GM12874 (cell line): ENCODE data around the gene PACRG.

Source experiments
- TF ChIP-seq, protein P1 (sequence below): IDR thresholded peaks from 2 replicates; pipeline ENCODE4 v1.5.1; 2011; ENCODE audit warnings: low read depth, mild to moderate bottlenecking, control low read depth, low read length, moderate library complexity; ENCODE audit not compliant: insufficient read depth

The PACRG gene

DNA sequence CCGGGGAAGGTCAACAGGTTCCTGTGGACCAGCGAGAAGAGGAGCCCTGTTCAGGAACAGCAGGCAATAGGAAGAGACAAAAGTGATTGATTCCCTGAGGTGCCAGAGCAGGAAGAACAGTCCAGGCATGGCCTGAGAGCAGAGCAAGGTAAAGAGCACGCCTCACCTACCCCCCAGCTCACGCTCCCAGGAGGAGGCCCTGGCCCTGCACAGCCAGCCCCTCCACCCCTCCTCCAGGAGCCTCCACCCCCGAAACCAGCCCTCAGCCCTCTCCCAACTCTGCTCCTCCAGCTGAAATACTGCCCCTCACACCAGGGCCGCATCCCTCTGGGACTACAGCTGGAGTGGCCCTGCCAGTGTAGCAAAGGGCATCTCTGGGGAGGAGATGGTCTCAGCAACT is 504.9 kb downstream of the PACRG start:
- TF ChIP-seq, protein P1, sequence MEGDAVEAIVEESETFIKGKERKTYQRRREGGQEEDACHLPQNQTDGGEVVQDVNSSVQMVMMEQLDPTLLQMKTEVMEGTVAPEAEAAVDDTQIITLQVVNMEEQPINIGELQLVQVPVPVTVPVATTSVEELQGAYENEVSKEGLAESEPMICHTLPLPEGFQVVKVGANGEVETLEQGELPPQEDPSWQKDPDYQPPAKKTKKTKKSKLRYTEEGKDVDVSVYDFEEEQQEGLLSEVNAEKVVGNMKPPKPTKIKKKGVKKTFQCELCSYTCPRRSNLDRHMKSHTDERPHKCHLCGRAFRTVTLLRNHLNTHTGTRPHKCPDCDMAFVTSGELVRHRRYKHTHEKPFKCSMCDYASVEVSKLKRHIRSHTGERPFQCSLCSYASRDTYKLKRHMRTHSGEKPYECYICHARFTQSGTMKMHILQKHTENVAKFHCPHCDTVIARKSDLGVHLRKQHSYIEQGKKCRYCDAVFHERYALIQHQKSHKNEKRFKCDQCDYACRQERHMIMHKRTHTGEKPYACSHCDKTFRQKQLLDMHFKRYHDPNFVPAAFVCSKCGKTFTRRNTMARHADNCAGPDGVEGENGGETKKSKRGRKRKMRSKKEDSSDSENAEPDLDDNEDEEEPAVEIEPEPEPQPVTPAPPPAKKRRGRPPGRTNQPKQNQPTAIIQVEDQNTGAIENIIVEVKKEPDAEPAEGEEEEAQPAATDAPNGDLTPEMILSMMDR = no peak

DNA sequence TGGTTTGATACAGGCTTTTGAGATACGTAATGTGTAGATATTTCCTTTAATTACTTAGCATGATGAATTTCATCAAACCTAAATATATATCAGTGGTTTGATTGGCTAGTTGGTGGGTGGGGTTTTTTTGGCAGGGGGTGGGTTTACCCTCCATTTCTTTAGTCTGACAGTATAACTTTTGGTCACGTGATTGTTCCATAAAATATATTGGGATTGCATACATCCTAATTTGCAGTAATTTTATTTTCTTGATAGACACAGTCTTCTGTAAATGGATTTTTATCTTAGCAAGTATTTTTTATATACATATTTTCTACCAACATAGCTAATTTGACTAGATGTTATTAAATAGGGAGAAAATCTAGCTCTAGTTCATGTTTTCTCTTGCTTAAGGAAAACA is 509.3 kb downstream of the PACRG start:
- TF ChIP-seq, protein P1 = no peak

DNA sequence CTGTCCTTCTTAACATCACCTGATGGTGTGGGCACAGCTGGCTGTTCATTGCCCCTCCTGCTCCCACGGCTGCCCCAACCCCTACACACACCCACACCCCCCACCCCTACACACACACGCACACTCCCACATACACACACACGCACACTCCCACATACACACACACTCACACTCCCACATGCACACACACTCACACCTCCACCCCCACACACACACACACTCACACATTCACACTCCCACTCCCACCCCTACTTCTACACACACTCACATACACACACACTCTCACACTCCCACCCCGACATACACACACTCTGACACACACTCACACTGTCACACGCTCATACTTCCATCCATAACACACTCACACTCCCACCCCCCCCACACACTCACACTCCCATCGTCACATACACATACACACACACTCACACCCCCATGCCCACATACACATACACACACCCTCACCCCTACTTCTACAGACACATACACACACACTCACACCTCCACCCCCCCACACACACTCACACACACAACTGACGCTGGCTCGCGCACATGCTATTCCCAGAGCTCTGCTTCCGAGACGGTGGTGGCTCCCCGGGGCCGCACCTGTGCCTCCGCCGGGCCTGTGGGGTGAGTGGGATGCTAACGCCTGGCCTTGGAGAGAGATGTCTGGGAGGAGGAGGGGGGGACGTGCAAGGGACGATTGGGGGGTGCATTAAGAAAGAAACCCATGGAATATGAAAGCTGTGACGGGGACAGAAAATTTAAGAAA is 512.0 kb downstream of the PACRG start:
- TF ChIP-seq, protein P1 = no peak

DNA sequence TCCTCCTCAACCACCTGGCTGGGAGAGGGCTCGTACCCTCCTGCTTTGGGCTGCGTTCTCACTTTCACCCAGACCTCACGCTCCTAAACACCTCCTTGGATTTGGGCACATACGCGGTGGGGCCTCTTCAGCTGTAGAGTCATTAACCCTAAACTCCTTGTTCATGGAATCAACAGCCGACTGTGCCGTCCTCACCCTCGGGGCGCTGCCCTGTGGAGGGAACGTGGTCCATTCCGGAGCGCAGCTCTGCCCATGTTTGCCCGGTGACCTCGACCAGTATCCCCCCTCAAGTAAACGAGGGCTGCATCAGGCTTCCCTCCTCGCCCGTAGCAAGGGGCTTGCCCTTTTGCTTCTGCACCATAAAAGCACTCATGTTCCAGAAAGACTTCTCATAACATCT is 512.8 kb downstream of the PACRG start:
- TF ChIP-seq, protein P1 = no peak

DNA sequence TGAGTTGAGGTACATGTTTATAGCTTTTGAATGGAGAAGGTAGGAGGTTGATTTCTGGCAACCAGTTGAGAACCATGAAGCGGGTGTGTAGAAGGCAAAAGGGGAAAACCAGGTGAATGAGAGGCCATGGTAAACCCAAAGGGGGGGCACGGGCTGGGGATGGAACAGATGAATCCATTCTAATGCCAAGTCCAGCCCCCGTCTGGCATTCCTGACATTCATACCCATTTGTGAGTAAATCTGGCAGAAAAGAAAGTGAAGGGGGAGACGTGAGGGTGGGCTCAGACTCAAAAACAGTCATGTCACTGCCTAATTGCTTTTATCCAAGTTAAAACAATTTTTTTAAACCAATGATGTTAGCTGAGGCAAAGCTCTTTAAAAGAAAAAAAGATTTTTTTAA is 513.9 kb downstream of the PACRG start:
- TF ChIP-seq, protein P1 = no peak

DNA sequence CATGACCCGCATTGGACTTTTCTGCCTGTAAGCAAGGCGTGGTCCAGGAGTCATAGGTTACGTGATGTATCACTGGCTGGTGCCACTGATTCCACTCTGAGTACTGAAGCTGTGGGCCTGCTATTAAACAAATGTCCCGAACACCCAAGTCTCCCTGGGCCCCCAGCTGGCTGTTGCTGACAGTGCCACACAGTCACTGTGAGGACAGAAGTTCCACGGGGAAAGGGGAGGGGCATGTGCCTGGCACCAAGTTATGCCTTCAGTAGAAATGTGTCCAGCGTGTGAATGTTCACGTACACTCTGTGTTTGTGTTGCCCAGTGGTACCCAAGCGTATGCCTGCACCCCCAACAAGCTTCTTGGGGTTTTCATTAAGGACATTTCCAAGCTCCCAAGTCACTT is 515.3 kb downstream of the PACRG start:
- TF ChIP-seq, protein P1 = no peak

DNA sequence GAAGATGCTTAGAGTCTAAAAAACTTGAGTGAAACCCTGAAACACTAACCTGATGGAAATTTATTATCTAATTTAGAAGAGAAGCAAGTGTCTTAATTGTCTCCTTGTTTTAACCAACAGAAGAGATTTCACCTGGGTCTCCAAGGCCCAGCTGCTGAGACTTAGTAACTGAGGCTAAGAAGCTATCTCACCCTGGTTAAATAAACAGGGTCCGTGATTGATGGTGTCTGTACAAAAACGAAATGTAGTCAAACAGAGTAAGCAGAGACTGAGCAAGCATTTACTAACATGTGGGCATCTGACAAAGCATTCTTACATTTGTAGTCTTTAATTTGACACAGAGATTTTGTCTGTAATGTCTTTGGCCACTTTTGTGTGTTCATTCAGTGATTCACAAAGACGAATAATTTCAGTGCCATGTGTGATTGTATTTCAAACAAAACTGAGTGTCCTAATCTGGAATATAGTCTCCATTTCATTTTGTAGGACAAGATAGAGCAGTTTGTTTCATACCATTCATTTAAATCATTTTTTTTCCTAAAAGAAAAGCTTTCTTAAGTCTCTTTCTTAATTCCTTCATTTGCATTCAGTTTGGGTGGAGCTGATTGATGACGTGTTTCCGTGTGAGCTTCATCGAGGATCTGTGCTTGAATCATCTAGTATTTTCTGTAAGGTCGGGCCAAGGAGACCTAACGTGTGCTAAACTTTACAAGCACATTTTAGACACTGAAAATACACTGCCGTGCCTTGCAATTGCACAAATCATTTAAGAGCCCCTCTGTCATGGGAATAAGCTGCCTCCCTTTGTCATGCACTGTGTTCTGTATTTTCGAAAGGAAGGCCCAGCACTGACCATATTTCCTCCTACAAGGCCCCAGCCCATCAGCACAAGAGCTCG is 516.2 kb downstream of the PACRG start:
- TF ChIP-seq, protein P1 = no peak
